IPS-11a (cell line): ENCODE measurements around the gene UBIAD1.
"Not testable (repeated sequence)": the region's sequence is repeated elsewhere in the genome, so short reads cannot be mapped to it uniquely, and the experiment has no call there.

Experiments
- H3K4me3 ChIP-seq: one replicate; pipeline ENCODE4 v1.5.1; 2013; ENCODE audit warnings: low read depth, low read length, control low read depth

The UBIAD1 gene

DNA sequence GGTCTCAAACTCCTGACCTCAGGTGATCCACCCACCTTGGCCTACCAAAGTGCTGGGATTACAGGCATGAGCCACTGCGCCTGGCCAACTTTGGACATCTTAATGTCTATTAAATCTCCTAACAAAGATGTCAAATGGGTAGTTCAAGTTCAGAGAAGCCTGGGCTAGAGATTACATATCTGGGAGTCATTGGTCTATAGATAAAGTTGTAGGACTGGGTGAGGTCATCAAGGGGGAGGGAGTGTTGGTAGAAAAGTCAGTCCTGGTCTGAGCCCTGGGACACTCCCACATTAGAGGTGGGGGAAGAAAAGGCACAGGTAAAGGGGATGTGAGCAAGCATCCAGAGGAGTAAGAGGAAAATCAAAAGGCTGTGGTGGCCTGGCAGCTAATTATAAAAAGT is 6.6 kb downstream of the UBIAD1 start:
- H3K4me3 ChIP-seq: no peak overlapping the region

DNA sequence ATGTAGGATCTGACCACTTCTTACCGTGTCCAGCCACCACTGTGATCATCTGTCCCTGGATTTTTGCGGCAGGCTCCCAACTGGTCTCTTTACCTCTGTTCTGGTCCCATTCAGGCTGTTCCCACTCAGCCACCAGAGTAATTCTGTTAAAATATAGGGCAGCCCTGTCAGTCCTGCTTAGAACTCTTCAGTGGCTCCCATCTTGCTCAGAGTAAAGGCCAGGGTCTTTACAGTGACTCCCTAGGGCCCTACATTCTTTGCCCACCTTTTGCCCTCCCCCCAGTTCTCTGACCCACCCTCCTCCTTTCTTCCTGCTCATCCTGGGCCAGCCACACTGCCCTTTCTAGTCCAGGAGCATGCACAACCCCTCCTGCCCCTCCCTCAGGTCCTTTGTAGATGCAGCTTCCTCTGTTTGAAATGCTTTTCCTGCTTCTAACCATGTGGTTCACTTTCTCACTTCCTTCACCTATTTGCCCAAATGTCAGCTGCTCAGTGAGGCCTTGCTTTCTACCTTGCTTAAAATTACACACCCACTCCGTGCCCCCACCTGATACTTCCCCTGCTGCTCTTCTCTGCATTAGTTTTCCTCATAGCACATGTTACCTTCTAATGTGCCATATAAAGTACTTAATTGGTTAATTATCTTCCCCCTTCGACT is 7.8 kb downstream of the UBIAD1 start:
- H3K4me3 ChIP-seq: no peak overlapping the region

DNA sequence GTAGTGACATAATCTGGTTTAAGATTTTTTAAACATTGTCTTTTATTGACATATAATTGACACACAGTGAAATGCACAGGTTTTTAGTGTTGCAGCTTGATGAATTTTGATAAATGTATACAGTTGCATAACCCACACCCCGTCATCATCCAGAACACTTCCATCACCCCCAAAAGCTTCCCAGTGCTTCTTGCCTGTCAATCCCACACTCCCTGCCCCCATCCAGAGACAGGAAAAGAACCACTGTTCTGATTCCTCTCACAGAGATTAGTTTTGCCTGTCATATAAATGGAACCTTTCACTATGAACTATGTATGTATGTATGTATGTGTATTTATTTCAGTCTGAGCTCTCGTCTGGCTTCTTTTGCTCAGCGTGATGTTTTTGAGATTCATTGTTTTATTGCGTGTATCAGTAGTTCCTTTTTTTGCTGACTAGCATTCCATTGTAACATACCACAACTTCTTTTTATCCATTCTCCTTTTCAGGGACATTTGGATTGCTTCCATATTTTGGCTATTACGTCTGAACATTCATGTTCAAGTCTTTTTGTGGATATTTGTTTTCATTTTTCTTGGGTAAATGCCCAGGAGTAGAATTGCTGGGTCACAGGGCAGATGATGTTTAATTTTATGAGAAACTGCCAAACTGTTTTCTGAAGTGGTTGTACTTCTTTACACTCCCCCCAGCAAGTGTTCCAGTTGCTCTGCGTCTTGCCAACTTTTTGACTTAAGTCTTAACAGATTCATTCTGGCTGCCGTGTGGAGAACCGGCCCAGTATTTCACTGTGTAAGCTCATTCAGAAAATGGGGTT is 8.7 kb downstream of the UBIAD1 start:
- no peak overlapping the region for H3K4me3 ChIP-seq

DNA sequence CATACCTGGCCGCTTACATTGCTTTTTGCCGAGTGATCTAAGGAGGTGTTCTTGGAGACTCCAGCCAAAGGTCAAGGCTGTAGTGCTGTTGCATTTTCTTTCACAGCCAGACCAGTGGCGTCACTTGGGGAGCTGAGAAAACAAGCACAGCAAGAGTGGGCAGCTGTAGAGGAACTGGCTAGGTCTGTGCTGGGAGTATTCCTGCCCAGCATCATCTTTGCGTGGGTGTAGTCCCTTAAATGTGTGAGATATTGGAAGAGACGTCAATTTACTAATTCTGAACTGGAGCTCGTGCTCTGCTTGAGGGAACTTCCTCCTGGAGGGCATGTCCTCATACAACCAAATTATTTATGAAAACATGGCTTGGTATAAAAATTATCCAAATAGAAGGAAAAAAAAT is 10.2 kb downstream of the UBIAD1 start:
- no peak overlapping the region for H3K4me3 ChIP-seq

DNA sequence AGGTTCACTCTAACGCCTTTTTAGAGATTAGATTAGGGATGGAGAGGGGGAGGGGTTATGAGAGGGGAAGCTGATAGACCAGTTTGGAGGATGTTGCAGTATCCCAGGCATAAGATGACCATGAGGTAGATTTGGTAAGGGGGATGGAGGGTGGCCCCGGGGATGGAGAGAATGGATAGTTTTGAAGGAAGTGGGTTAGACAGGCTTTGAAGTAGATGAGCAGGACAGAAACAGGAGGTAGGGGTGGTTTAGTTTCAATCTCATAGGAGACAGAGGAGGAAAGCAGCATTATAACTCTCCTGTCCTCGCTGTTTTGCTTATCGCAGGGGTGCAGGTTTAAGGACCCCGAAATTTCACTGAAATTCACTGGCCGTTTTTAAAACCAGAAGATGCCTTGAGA is 11.8 kb downstream of the UBIAD1 start:
- no peak overlapping the region for H3K4me3 ChIP-seq

DNA sequence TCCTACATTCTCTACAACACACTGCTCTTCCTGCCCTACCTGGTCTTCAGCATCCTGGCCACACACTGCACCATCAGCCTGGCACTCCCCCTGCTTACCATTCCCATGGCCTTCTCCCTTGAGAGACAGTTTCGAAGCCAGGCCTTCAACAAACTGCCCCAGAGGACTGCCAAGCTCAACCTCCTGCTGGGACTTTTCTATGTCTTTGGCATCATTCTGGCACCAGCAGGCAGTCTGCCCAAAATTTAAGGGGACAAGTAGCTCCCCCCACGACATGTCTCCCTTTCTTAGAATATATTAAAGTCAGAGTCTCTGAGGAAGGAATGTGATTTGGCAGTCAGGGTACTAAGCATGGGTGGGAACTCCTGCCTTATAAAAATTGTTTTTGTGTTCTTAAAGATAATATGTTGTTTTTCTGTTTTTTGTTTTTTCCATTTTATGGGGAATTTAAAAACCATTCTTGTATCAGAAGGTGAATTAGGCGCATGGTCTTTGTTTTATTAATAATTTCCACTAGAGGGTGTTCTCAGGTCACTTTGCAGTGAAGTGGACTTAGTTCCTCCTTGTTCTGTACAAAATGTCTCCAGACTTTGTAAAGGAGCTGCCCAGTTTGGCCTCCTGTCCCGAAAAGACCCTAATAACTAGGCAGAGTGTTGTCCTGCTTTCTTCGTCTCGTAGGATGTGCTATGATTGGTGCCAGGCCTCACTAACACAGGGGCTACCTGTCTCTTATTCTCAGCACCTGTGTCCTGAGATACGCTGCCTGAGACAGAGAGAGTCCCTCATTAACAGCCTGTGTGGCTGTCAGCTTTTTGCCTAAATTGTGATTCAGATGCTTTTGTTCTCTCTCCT is 13.1 kb downstream of the UBIAD1 start:
- H3K4me3 ChIP-seq: no peak overlapping the region

DNA sequence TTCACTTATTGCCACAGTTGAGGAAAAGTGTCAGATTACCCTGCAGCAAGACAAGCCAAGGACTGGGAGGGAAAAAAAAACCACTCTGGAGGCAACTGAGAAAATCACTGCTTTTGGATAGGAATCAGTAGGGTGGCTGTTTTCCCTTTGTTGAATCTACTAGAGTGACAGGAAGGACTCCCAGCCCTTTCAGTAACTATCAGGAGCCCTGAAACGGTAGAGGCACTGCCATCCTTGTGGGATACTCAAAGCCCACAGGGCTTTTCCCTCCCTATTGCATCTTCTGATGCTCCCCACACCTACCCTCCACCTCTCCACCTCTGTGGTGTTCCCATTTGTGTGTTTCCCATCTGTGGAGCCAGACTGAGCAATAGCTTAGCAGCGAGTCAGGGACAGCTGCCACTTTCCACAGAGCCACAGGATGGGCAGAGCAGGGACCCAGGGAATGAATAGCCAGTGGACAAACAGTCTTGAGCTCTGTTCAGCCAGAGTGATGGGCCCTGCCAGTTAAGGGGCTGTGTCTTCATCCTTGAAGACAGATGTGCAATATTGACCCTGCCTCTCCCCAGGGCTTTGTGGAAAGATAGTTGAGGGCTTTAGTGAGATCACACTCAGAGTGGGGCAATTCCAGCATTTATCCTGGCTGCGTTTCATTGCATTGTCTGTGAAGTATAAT is 13.9 kb downstream of the UBIAD1 start:
- no peak overlapping the region for H3K4me3 ChIP-seq

DNA sequence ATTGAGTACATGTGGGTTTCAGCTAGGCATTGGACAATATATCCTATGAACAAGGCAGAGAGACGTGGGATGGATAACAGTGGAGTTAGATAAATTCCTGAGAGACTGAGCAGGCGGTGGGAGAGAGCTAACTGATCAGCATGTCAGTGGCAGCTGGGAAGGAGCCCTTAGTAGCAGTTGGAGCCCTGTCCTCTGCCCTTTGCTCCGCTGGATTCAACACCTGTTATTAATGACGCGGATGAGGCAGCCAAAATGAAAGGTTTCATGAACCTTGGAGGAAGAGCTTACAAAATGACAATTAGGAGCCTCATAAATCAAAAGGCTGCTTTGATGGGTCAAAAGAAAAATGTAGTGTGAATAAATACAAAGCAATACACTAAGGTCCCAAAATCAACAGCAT is 16.1 kb downstream of the UBIAD1 start:
- no peak overlapping the region for H3K4me3 ChIP-seq

DNA sequence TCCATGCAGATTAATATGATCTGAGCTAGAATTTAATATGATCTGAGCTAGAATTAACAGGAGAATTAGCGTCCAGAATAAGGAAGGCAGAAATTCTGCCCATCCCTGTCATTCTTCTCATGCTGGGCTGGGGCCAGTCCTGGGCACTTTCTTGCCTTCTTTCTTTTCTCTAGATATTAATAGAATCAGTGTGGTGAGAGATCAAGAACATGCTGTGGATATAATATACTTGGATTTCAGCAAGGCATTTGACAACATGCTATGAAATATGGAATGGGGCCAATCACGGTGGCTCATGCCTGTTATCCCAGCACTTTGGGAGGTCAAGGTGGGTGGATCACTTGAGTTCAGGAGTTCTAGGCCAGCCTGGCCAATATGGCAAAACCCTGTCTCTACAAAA is 18.1 kb downstream of the UBIAD1 start:
- H3K4me3 ChIP-seq: no peak overlapping the region

DNA sequence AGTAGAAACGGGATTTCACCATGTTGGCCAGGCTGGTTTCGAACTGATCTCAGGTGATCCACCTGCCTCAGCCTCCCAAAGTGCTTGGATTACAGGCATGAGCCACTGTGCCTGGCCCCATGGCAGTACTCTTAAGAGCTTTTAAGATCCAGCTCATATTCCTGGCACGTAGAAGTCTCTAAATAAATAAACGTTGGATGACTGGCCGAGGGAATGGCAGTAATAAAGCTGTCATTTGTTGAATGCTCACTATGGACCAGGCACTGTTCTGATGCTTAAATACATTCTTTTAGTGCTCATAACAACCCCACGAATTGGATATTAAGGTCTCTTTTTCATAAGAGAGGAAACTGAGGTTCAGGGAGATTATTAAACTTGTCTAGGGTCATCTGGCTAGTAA is 20.9 kb downstream of the UBIAD1 start:
- no peak overlapping the region for H3K4me3 ChIP-seq

DNA sequence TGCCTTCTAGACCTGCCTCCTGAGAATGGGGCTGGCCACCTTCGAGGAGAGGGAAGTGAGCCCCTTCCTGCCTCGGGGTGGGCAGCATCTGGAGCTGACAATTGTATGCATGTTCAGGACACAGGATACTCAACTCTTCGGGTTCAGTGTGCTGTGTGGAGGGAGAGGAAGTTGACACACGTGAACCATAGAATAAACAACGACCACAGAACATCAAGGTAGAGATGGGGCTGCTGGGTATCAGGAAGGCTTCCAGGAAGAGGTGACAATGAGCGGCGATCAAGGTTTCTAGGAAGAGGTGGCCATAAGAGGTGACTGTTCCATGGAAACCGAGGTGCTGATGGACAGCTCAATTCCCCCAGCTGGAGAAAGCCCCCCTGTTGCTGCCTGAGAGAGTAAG is 22.0 kb downstream of the UBIAD1 start:
- no peak overlapping the region for H3K4me3 ChIP-seq

DNA sequence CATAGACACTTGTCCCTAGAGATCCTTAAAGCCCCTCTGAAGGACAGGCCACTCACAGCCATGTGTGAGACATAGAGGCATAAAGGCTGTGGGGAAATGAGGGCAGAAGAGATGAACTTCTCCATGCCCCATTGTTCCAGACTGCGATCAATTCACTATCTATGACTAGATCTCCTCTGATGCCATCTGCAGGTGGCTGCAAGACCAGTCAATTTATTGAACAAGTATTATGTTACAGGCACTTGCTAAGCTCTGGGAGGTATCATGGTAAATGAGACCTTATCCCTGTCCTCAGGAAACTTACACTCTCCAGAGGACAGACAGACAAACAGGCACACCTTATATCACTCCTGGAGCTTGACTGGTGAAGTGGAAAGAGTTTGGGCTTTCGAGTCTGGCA is 22.9 kb downstream of the UBIAD1 start:
- no peak overlapping the region for H3K4me3 ChIP-seq

DNA sequence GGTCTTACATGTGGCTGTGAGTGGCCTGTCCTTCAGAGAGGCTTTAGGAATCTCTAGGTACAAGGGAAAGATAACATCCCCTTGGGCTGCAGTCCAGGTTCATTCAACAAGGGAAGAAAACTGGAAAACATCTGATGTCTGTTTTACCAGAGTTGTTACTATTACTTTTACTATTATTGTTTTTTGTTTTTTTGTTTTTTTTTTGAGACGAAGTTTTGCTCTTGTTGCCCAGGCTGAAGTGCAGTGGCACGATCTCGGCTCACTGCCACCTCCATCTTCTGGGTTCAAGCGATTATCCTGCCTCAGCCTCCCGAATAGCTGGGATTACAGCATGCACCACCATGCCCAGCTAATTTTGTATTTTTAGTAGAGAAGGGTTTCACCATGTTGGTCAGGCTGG is 24.8 kb downstream of the UBIAD1 start:
- H3K4me3 ChIP-seq: not testable (repeated sequence)

DNA sequence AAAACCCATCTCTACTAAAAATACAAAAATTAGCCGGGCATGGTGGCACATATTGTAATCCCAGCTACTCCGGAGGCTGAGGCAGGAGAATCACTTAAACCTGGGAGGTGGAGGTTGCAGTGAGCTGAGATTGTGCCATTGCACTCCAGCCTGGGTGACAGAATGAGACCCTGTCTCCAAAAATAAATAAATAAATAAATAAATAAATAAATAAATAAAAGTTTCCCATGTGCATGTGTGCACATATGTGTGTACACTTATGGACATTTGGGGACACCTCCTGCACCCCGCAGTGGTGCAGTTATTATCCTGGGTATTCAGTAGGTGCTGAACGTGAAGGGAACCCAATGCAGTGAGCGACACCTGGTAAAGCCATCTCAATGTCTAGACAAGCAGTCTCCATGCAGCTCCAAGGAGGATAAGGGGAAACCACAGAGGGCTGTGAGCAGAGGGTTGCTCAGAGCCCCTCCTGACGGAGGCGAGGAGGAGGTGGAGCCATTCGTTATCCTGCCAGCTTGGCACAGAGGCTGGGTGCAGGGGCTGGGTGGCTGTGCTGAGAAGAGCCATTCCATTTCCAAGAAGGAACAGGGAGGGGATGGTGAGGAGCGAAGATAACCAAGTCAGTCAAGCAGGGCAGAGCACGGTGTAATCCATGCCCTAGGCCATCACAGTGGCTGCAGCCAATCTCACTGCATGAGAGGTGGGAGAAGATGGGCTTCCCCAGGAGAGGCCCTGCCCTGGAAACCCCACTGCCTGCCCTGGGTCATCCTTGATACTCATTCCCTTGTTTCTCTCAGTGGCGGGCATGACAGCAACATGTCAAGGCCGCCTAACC is 25.6 kb downstream of the UBIAD1 start:
- H3K4me3 ChIP-seq: no peak overlapping the region

DNA sequence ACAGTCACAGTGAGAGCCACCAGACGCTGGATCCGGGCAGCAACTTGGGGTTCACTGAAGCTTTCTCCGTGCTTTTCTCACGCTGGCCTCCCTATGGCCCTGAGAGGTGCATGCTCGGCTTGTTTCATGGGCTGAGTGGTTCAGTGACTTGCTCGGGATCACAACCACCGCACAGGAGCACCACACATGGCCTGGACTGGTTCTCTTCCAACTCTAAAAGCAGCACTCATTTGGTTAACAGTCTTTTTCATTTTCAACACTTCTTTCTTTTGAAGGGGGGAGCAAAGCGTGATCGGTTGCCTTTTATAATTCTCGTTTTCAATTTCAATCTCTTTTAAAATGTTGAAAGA is 26.2 kb downstream of the UBIAD1 start:
- H3K4me3 ChIP-seq: no peak overlapping the region

DNA sequence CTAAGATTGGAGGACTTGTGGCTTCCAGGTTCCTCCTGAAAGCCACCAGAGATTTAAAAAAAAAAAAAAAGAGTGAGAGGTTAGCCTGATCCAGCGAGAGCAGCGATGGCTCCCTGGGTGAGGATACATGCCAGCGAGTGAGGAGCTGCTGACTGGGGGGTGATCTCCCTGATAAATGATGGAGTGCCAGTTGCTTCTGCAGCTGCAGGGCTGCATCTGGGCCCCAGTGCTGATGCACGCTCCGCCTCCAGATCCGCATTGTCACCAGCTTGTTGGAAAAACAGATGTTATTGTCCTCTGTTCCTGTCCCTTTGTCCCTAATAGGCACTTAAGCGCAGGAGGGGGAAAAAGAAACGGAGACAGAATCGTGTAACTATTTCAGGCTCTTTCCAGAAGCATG is 28.6 kb downstream of the UBIAD1 start:
- H3K4me3 ChIP-seq: no peak overlapping the region

DNA sequence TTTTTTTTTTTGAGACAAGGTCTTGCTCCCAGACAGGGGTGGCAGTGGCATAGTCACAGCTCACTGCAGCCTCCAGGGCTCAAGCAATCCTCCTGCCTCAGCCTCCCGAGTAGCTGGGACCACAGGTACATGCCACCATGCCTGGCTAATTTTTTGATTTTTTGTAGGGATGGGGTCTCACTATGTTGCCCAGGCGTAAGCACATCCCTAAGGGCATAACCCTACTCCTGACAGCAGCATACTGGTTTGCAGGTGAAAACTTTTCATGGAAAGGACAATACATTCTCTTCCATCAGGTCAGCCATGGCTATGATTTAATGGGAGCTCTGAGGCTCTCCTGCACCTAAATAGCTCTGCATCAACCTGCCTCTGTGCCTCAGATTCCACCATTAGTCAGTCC is 29.4 kb downstream of the UBIAD1 start:
- H3K4me3 ChIP-seq: no peak overlapping the region

DNA sequence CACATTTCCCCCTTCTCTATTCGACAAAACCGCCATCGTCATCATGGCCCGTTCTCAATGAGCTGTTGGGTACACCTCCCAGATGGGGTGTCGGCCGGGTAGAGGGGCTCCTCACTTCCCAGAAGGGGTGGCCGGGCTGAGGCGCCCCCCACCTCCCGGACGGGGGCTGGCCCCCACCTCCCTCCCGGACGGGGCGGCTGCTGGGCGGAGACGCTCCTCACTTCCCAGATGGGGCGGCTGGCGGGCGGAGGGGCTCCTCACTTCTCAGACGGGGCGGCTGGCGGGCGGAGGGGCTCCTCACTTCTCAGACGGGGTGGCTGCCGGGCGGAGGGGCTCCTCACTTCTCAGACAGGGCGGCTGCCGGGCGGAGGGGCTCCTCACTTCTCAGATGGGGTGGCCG is 32.5 kb downstream of the UBIAD1 start:
- H3K4me3 ChIP-seq: not testable (repeated sequence)

DNA sequence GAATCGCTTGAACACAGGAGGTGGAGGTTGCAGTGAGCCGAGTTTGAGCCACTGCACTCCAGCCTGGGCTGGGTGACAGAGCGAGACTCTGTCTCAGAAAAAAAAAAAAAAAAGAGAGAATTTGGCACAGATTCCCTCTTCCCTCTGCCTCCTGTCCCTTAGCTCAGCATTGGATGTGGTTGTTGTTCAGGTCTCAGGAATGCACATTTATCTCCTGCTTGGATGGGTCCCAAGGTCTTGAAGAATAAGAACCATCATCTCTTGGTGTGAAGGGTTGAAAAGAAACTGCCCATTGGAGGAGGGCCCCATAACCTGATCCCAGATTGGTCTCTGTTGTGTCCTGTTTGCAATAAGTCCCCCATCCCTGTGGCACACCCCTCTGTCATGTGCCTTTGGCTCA is 34.9 kb downstream of the UBIAD1 start:
- no peak overlapping the region for H3K4me3 ChIP-seq

DNA sequence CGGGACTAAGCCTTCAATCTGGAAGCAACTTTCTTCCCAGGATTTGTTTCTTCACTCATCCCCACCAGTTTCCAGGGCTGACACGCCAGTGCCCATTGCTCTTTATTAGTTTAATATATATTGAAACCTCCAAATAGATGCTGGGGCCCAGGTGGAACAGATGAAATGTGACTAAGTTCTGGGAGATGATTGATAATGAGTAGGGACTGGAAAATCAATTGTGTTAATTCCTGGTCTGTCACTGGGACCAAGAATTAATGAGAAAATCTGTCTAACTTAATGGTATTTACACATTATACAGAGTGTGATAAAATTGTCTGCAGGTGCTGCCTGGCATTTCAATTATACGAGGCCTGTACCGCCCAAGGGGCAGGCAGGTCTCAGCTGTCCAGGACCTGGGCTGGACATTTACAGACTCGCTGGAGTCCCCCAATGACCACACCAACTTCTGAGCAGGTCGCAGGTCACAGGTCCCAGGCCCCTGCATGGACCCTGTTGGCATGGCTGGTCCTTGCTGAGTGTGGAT is 35.8 kb downstream of the UBIAD1 start:
- H3K4me3 ChIP-seq: no peak overlapping the region
